ENCODE measurements around the gene IFT122.

DNA sequence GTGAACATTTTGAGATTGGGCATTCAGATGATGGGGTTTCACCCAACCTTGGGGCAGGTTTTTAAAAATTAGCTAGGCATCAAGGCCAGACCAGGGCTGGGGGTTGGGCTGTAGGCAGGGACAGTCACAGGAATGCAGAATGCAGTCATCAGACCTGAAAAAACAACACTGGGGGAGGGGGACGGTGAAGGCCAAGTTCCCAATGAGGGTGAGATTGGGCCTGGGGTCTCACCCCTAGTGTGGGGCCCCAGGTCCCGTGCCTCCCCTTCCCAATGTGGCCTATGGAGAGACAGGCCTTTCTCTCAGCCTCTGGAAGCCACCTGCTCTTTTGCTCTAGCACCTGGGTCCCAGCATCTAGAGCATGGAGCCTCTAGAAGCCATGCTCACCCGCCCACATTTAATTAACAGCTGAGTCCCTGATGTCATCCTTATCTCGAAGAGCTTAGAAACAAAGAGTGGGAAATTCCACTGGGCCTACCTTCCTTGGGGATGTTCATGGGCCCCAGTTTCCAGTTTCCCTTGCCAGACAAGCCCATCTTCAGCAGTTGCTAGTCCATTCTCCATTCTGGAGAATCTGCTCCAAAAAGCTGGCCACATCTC lies 94.5 kb downstream of the IFT122 start:
- no peak for TF ChIP-seq EP300 (IDR thresholded peaks at IDR 0.05)
- TF ChIP-seq, protein P1, sequence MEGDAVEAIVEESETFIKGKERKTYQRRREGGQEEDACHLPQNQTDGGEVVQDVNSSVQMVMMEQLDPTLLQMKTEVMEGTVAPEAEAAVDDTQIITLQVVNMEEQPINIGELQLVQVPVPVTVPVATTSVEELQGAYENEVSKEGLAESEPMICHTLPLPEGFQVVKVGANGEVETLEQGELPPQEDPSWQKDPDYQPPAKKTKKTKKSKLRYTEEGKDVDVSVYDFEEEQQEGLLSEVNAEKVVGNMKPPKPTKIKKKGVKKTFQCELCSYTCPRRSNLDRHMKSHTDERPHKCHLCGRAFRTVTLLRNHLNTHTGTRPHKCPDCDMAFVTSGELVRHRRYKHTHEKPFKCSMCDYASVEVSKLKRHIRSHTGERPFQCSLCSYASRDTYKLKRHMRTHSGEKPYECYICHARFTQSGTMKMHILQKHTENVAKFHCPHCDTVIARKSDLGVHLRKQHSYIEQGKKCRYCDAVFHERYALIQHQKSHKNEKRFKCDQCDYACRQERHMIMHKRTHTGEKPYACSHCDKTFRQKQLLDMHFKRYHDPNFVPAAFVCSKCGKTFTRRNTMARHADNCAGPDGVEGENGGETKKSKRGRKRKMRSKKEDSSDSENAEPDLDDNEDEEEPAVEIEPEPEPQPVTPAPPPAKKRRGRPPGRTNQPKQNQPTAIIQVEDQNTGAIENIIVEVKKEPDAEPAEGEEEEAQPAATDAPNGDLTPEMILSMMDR (IDR thresholded peaks at IDR 0.05), result no peak
